Upper lobe of left lung (tissue), 4 donors: ENCODE data around the gene ESYT2.

Experiments
- POLR2AphosphoS5 ChIP-seq, 2 donors: sonication (generic); formaldehyde crosslinking; IDR thresholded peaks; one replicate each; pipeline ENCODE4 v1.5.1; 2017; ENCODE audit warnings: antibody characterized with exemption in 2 of 2
- TF ChIP-seq, protein P1 (sequence below), 6 experiments: fragments of 450-650 bp in 4 of 6; fragments of 200-600 bp in 2 of 6; sonication (generic) in 2 of 6; IDR thresholded peaks; one replicate each; pipeline ENCODE4 v1.5.1; 2016 to 2019; ENCODE audit warnings: antibody characterized with exemption in 6 of 6

DNA sequence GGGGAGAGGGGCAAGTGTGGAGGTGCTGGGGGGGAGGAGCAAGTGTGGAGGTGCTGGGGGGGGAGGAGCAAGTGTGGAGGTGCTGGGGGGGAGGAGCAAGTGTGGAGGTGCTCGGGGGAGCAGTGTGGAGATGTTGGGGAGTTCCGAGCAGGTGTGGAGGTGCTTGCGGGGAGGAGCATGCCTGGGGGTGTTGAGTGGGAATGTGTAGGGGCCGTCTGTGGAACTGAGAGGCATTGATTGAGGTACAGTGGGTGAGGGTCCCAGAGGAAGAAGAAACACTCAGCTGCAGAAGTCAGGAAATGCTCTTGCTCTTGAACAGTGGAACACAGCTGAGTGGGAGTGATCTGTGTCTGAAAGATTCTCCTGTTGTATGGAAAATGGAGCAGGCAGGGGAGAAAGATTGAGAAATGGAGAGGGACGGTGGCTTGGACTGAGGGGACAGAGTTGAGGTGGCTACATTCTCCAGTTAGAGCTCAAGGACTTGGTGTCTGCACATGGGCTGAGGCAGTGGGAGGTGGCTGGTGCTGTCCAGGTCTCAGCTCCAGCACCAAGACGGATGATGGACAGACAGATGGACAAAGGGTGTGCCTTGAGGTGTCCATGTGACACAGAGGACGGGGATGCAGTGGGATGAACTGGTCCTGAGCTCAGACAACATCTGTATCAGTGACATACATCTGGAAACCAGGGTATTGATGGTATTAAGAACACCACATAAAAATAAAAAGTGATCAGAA is 99.5 kb downstream of the ESYT2 start:
- TF ChIP-seq, protein P1, sequence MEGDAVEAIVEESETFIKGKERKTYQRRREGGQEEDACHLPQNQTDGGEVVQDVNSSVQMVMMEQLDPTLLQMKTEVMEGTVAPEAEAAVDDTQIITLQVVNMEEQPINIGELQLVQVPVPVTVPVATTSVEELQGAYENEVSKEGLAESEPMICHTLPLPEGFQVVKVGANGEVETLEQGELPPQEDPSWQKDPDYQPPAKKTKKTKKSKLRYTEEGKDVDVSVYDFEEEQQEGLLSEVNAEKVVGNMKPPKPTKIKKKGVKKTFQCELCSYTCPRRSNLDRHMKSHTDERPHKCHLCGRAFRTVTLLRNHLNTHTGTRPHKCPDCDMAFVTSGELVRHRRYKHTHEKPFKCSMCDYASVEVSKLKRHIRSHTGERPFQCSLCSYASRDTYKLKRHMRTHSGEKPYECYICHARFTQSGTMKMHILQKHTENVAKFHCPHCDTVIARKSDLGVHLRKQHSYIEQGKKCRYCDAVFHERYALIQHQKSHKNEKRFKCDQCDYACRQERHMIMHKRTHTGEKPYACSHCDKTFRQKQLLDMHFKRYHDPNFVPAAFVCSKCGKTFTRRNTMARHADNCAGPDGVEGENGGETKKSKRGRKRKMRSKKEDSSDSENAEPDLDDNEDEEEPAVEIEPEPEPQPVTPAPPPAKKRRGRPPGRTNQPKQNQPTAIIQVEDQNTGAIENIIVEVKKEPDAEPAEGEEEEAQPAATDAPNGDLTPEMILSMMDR (IDR thresholded peaks at IDR 0.05) = no peak
- TF ChIP-seq POLR2AphosphoS5 (IDR thresholded peaks at IDR 0.05) = no peak
